HG02610 (cell line): ENCODE measurements around the gene TM4SF4.

Experiments used
- ATAC-seq: cut with Tn5 transposase; IDR thresholded peaks from one replicate; pipeline ENCODE4 v1.9.1; 2021; ENCODE audit warnings: mild to moderate bottlenecking, moderate library complexity; ENCODE audit not compliant: unreplicated experiment

The TM4SF4 gene

DNA sequence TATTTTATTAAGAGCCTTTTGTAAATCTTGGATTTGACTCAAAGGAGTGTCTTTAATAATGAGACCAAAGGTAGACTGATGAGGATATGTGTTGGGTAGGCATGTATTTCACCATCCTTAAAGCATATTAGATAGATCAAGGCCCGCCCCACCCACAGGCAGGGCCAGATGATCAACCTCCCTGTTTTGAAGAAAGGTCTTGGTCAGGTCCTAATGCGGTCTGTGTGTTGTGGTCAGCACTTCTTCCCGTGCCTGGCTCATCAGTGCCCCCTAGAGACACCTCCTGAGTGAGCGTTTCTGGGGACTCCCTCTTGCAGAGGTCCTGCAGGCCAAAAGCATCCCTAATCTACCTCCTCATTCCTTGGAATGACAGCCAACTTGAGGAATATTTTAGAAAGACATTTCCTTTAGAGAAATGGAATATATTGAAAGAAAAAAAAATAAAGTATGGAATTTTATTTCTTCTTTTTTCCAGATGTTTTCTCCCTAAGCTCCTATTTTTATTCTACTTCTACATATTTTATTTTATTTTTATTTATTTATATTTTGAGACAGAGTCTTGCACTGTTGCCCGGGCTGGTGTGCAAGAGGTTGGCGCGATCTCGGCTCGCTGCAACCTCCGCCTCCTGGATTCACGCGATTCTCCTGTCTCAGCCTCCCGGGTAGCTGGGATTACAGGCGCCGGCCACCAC, 6.0 kb downstream of the TM4SF4 start:
- peak; percentile 90 for ATAC-seq

DNA sequence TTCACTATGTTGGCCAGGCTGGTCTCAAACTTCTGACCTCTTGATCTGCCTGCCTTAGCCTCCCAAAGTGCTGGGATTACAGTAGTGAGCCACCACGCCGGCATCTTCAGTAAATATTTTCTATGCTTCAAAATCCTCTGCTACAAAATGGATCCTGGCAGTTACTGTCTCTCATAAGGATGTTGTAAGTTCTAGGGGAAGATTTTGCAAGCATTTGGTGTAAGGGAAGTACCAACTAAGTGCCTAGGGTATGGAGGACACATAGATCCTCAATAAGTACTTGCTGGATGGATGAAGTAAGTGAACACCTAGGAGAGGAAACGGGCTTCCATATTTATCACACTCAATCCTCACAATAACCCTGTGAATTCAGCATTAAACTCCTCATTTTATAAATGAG, 6.6 kb downstream of the TM4SF4 start:
- ATAC-seq = no peak

DNA sequence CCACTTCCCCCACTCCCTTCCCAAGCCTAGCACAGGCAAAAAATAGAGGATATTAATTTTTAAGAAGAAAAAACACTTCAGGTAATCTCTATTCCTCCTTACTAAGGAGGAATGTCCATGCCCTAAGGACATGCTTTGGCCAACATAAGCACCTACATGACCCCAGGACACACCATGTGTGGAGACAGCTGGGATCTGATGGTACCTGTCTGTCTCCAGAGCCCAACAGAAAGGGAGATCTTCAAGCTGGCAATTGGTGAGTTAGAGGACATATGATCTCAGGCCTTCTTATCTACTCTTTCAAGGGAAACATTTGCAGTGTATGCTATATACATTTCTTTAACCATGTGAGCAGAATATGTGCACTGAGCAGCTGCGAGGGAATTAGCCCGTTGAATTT, 7.0 kb downstream of the TM4SF4 start:
- no peak for ATAC-seq

DNA sequence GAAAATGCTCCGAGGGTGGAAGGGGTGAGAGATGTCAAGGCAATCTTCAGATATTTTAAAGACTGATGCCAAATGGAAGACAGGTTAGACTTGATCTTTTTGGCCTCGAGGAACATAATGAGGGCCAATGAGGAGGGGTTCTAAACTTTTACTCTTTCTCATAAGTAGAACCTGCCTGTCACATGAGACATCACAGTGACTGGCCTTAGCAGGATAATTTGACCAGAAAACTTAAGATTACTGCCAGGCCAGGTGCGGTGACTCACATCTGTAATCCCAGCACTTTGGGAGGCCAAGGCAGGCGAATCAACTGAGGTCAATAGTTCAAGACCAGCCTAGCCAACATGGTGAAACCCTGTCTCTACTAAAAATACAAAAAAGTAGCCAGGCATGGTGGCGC, 12.2 kb downstream of the TM4SF4 start:
- no peak for ATAC-seq

DNA sequence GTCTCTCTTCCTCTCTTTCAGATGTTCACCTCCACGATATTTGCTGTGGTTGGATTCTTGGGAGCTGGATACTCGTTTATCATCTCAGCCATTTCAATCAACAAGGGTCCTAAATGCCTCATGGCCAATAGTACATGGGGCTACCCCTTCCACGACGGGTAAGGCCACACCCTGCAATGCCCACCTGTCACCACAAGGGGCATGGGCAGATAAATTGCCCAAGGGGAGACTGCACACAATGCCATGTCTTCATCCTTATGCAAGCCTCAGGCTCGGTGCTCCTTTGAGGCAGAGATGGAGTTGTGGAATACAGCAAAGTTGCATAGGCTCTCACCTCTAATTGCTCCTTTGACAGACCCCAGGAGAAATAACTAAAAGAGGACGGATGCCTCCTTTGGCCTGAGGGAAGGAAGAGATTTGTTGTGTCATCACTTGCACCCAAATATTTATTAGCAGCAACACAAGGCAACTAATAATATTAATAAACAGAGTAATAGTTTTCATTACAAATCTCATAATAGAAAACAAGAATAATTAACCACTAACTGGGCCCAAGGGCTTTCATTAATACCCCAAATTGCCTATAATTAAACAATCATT, 13.2 kb downstream of the TM4SF4 start:
- ATAC-seq = peak; percentile 57

DNA sequence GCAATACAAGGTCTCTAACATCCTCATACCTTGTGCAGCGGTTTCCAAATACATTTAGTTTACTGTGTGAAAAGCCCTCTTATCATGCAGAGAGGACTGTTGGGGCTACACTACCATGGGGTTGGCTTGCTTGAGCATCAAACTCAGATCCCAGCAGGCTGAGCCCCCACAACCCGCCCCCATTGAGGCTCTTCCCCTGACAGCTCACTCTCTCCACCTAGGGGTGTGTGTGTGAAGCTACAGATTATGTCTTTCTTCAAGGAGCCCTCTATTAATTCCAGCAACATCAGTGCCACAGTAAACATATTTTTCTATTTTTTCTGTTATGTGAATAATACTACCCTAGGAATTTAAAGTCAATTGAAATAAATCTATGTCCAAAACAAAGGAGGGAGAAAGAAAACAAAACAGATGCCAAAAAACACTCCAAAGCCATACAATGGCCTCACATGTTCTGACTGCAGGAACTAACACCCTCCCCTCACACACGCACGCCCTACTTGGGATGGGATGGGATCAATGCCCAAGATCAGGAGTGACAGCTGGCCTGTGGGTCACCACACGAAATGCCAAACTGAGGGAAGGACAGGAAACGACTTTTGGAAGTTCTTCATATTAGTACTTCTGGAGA, 14.7 kb downstream of the TM4SF4 start:
- ATAC-seq = no peak

DNA sequence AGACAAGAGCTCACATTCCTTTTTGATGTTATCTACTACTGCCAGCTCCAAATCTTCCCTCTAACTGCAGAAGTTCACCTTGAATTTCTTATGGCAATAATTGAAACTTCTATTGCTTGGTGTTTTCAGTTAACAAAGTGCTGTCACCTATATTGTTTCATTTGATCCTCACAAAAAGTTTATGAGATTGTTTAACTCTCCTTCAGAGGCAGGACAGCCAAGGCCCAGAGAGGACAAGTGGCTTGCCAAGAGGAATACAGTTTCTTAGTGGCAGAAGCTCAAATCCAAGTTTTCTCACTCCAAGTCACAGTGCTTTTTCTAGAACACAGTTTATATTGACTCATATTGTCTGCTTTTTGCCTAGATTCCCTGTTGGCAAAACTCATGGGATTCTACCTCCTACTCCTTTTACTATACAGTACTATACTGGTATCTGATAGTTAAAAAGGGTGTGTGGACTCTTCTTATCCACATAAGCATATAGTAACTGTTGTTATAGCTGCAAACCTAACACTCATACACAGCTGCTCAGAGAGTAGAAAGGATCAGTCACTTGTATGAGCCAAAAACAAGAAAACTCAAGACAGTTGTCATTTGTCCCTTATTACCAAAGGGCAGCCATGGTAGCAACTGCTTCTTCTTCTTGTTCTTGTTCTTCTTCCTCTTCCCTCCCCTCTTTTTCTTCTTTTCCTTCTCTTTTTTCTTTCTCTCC, 15.9 kb downstream of the TM4SF4 start:
- ATAC-seq = no peak

DNA sequence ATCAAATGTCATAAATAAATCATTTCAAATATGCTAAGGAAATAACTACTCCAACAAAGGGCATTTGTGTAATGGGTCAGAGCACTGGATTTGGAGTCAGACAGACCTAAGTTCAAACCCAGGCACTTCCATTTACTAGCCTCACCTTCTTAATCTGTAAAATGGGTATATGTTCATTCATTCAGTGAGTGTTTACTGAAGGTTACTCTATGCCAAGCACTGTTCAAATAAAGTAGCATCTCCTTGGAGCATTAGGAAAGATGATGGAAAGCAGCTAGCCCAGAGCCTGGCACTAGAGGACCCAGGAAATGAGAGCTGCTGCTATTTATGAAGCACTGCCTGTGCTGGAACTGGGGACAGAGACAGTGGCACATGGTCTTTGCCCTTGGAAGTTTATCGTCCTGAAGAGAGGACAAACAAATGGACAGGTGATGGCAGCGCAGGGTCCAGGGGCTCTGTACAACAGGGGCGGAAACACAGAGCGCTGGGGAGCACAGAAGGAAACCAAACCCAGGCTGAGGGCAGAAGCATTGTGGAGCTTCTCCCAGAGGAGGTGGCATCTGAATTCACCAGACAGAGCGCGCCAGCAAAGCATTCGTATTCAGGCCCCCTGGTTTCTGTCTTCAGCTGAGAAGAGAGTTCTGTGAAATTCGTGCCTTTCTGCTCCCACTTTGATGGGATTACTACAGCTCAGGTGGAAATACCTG, 19.0 kb downstream of the TM4SF4 start:
- ATAC-seq = no peak

DNA sequence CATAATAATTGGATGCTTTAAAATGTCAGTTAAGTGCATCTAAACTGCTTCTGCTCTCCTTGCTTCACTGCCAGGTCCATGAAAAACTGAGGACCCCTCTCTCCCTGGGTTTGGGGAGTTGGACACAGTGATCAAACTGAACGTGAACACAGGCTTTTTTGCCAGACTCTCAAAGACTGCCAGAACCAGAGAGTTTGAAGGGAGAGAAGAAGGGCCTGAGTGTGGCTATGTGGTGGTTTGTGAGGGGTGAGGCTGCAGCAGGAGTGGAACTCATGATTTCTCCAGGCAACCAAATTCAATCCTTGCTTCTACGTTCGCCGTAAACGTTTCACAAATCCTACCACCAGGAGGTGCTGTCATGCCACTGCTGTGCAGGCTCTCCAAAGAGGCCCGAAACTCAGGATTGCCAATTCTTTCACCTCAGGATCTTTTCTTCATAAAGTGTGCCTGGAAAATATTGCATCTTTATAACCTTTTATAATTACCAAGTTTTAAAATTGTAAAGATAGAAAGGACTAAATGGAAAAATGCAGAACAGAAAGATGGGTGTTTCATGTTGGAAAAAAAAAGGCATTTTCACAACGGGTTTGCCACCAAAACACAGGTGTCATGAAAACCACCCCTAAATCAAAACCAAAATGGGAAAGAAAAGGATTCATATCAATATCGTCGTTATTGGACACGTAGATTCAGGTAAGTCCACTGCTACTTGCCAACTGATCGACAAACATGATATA, 19.7 kb downstream of the TM4SF4 start:
- no peak for ATAC-seq

DNA sequence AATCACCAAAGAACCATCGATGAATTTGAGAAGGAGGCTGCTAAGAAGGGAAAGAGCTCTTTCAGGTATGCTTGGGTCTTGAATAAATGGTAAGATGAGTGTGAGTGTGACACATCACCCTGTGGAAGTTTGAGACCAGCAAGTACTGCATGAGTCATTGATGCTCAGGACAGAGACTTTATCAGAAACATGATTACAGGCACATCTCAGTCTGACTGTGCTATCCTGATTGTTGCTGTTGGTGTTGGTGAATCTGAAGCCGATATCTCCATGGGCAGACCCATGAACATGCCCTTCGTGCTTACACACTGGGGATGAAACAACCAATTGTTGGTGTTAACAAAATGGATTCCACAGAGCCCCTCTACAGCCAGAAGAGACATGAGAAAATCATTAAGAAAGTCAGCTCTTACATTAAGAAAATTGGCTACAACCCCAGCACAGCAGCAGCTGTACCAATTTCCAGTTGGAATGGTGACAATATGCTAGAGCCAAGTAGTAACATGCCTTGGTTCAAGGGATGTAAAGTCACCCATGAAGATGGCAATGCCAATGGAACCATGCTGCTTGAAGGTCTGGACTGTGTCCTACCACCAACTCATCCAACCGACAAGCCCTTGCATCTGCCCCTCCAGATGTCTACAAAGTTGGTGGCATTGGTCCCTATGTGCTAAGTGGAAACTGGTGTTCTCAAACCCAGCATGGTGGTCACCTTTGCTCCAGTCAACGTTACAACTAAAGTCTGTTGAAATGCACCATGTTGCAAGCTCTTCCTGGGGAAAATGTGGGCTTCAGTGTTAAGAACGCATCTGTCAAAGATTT, 20.5 kb downstream of the TM4SF4 start:
- ATAC-seq = no peak

DNA sequence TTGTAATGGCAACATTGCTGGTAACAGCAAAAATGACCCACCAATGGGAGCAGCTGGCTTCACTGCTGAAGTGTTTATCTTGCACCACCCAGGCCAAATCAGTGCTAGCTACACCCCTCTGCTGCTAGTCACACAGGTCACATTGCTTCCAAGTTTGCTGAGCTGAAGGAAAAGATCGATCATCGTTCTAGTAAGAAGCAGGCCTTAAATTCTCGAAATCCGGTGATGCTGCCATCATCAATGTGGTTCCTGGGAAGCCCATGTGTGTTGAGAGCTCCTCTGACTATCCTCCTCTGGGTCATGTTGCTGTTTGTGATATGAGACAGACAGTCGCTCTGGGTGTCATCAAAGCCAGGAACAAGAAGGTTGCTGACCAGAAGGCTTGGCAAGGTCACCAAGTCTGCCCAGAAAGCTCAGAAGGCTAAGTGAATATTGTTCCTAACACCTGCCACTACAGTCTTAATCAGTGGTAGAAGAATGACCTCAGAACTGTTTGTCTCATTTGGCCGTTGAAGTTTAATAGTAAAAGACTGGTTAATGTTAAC, 21.2 kb downstream of the TM4SF4 start:
- ATAC-seq = no peak

DNA sequence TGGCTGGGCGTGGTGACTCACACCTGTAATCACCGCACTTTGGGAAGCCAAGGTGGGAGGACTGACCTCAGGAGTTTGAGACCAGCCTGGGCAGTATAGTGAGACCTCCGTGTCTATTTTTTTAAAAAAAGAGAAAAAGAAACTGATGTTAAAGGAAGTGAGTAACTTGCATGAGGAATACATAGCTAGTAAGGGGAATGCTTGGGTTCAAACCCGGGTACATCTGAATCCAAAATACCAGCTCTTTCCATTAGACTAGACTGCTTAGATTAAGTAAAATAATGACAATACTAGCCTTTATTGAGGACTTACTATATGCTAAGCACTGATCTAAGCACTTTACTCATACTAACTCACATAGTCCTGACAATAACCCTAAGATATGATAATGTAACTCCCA, 22.4 kb downstream of the TM4SF4 start:
- ATAC-seq = no peak

DNA sequence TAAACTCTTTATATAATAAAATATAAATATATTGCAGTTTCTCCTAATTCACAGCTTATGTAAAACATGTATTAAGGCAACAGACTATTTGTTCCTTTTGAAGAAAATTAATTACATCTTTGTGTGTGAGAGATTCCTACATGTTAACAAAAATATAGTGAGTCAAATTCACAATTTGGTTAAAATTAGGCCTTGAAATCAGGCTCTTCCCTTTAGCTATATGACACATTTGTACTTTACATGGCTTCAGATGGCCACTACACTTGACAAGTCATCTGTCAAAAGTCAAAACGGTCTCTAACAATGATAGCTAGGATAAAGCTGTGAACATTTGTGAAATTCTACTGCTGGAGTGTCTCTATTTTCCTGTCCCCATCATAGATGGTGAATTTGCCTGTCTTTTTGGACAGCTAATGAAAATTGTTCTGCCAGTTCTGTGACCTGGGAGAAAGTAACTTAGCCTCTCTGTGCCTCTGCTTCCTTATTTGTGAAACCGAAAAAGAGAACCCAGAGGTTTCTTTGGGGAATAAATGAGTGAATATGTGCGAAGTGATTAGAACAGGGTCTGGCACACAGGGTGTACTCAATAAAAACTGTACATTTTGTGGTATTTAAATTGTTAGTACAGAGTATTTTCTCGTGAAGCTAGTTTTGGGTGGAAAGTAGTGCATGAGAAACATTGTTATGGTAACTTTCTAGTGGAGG, 23.6 kb downstream of the TM4SF4 start:
- no peak for ATAC-seq

DNA sequence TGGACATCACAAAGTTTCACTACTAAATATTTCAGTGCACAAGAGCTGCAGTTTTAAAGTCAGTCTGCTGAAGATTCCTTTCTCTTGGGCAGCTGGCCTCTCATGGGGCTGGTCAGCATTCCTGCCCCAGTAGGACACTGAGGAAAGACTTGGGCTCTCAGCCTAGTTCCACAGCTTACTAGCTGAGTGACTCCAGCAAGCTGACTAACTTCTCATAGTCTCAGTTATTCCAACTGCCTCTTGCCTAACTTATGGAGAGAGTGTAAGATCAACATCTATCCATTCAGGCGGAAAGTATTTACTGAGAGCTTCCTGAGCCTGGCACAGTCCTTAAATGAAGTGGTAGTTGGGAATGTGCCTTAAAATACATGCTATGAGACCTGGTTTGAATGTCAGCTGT, 27.0 kb downstream of the TM4SF4 start:
- ATAC-seq = no peak

DNA sequence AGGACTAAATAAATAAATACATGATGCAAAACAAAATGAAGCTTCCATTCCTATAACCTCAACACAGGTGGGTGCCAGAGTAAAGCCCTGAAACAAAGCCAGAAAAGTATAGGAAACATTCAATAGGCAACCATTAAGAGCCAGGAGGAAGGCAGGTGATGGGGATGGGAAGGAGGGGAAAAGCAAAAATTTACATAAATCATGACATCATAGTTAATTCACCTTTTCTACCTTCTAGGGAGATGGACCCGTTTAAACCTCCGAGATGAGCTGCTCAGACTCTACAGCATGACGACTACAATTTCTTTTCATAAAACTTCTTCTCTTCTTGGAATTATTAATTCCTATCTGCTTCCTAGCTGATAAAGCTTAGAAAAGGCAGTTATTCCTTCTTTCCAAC, 27.9 kb downstream of the TM4SF4 start:
- no peak for ATAC-seq

DNA sequence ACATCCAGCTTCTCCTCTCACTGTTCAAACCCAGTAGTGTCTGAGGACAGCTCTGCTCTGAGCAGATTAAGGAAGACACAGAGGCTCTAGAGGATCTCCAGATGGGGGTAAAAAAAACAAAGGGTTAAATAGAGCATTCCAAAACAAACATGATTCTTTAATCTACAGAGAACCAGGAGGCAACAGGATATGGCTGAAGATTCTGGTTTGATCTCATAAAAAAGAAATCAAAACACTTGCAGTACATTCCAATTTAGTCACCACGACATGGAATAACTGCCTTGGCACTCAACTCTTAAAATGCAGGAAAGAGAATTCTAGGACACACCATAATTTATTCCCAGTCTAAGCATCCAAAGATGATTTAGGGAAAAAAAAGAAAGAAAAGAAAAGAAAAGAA, 32.0 kb downstream of the TM4SF4 start:
- ATAC-seq = no peak

DNA sequence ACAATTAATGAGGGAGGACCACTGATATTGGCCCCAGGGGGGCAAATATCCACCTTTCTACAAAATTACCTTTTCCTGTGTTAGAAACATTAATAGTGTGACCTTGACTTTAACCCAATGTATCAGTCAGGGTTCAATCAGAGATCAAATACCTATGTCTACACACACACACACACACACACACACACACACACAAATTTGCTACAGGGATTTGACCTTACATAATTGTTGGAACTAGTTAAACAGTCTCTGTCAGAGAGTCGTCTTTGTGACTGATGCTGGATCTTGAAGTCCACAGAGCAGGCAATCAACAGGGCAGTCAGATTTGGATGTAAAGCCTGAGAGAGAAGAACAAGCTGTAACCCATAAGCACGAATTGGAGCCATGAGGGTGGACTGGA, 32.5 kb downstream of the TM4SF4 start:
- no peak for ATAC-seq

DNA sequence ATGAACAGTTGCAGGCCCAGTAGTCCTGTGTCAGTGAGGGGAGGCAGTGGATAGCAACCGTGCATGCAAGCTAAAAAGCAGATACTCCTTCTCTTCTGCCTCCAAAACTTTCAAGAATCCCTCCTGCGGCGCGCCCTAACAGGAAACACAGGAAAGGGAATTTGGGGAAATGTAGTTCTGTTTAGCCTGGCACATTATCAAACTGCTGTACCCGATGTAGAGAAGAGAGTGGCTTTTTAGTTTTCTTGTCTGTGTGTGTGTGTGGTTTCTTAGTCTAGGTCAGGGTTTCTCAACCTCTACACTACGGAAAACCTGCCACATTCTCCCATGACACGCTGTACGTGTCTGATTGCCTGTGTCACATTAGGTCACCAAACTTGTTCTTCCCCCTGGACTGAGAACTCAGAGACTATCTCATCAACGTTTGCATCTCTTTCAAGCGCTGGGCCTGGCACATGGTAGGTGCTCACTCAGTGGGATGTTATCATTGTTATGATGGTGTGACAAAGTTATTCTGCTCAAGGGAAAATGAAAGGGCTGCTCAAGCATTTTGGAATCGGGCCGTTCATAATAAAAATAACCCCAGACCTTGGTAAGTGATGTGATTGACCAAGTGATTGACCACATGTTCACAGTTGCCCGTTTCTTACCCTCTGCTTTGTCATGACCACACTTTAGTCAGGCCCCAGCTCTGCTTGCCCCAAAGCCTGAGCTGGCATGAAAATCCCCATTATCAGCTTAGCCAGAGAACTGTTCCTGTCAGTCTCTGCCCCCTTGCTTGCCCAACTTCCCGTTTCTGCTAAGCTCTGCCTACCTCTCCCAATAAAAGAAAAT, 33.2 kb downstream of the TM4SF4 start:
- ATAC-seq = no peak
